SK-N-SH treated with all-trans-retinoic acid at 6 μM for 48 hours (cell line): ENCODE results near the gene PLSCR4.

Experiments used
- ARNTL ChIP-seq: fragments of 450-650 bp; formaldehyde crosslinking; IDR thresholded peaks from 2 replicates; pipeline ENCODE4 v1.5.0; 2020; ENCODE audit warnings: low read depth, mild to moderate bottlenecking, moderate library complexity, borderline replicate concordance
- BACH2 ChIP-seq: fragments of 250-450 bp; sonication (Bioruptor Pico); IDR thresholded peaks from 2 replicates; pipeline ENCODE4 v1.9.0; 2021; ENCODE audit warnings: mild to moderate bottlenecking, borderline replicate concordance
- CSRNP3 ChIP-seq: fragments of 250-450 bp; sonication (Bioruptor Pico); IDR thresholded peaks from 2 replicates; pipeline ENCODE4 v1.5.1; 2021; ENCODE audit warnings: mild to moderate bottlenecking, moderate library complexity
- ISL1 ChIP-seq: fragments of 250-450 bp; sonication (Bioruptor Pico); IDR thresholded peaks from 2 replicates; pipeline ENCODE4 v2.1.2; 2022; ENCODE audit warnings: mild to moderate bottlenecking, moderate library complexity
- PATZ1 ChIP-seq: fragments of 250-450 bp; sonication (Bioruptor Pico); IDR thresholded peaks from 2 replicates; pipeline ENCODE4 v1.8.0; 2020; ENCODE audit warnings: mild to moderate bottlenecking, moderate library complexity, borderline replicate concordance
- RARB ChIP-seq: fragments of 250-450 bp; sonication (Bioruptor Pico); IDR thresholded peaks from 2 replicates; pipeline ENCODE4 v1.8.0; 2021; ENCODE audit warnings: mild to moderate bottlenecking, moderate library complexity
- TSHZ2 ChIP-seq: fragments of 250-450 bp; sonication (Bioruptor Pico); IDR thresholded peaks from 2 replicates; pipeline ENCODE4 v1.5.0; 2020; ENCODE audit warnings: mild to moderate bottlenecking, moderate library complexity
- ZFP30 ChIP-seq: fragments of 450-650 bp; formaldehyde crosslinking; IDR thresholded peaks from 2 replicates; pipeline ENCODE4 v1.5.0; 2022; ENCODE audit warnings: mild to moderate bottlenecking, moderate library complexity
- ZNF70 ChIP-seq: fragments of 450-650 bp; formaldehyde crosslinking; IDR thresholded peaks from 2 replicates; pipeline ENCODE4 v1.5.0; 2020; ENCODE audit warnings: mild to moderate bottlenecking, moderate library complexity

- TF ChIP-seq PATZ1 (CRISPR knock-in tag) (no peak), BACH2 (CRISPR knock-in tag) (no peak), ARNTL (CRISPR knock-in tag) (no peak), RARB (CRISPR knock-in tag) (no peak), ZNF70 (CRISPR knock-in tag) (no peak), ZFP30 (CRISPR knock-in tag) (no peak), TSHZ2 (CRISPR knock-in tag) (no peak), ISL1 (CRISPR knock-in tag) (no peak), CSRNP3 (CRISPR knock-in tag) (no peak)
These were observed 87.3 kb downstream of the PLSCR4 start for GRCh38 chr3:146163584-146163983.
